HG02623 (cell line): ENCODE data around the gene CCR9.

Source experiments
- ATAC-seq: cut with Tn5 transposase; IDR thresholded peaks from one replicate; pipeline ENCODE4 v1.9.1; 2021; ENCODE audit warnings: moderate library complexity; ENCODE audit not compliant: unreplicated experiment

The CCR9 gene

DNA sequence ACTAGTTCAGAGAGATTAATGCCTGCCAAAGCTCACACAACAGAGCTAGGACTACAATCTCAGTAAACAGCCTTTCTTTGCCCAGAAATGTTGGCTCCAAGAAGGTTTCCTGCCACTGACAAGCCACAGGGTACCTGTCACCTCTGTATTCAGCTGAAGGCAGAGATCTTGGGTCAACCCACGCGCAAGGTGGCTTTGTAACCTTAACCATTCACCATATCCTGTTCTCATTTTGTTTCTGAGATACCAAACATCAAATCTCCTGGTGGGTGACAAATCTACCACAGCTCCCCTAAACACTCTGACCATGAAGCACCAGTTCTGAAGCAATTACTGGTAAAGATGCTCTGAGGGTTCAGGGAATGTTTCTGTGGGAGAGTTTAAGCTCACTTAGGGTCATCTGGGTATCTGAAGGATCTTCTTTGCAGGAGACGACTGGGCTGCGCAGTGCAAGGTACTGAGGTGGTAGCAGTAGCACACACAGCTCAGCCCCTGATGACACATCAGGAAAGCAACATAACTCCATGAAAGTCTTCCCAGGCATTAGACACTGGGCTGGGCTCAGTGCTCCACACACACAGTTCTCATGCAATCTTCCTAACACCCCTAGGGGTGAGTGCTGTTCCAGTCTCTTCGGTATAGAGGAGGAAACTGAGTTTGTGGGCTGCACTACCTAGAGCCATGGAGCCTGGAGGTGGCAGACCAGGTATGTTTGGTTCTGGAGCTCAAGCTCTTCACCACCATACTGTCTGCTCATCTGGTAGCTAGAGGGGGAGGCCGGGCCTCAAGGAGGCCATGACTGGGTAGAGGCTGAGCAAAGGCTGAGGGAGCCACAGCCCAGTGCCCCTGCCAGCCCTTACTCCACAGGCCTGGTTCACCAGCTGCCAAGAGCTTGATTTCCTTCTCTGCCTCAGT, 64.6 kb downstream of the CCR9 start:
- no peak for ATAC-seq

- no peak for ATAC-seq
Measured at GRCh38 chr3:45951946-45952345, 65.6 kb downstream of the CCR9 start.

GRCh38 chr3:45952456-45952855, 66.1 kb downstream of the CCR9 start:
- ATAC-seq: no peak
